Adrenal gland (tissue), 5 donors: ENCODE data around the gene AP3M1.

ENCODE experiments used
- CTCF ChIP-seq, 6 experiments: fragments of 450-650 bp in 4 of 6; fragments of 200-600 bp in 2 of 6; sonication (generic) in 1 of 6; IDR thresholded peaks; 1 replicate in 5 of 6; 2 replicates in 1 of 6; pipeline versions ENCODE4 v1.5.1 to v1.8.0; 2016 to 2021; ENCODE audit warnings: antibody characterized with exemption in 6 of 6, mild to moderate bottlenecking in 2 of 6, moderate library complexity in 1 of 6
- POLR2A ChIP-seq, 2 donors: fragments of 450-650 bp; IDR thresholded peaks; one replicate each; pipeline ENCODE4 v1.6.1; 2017; ENCODE audit warnings: antibody characterized with exemption in 2 of 2, mild to moderate bottlenecking in 2 of 2, moderate library complexity in 1 of 2
- donor health status: DM: no; HTN: no; CAD: no.

- TF ChIP-seq POLR2A (IDR thresholded peaks at IDR 0.05) = no peak
- no peak for TF ChIP-seq CTCF (IDR thresholded peaks at IDR 0.05)
These were observed 15.2 kb downstream of the AP3M1 start for GRCh38 chr10:74135452-74135851.
